ENCODE measurements around the gene MAT2B.

DNA sequence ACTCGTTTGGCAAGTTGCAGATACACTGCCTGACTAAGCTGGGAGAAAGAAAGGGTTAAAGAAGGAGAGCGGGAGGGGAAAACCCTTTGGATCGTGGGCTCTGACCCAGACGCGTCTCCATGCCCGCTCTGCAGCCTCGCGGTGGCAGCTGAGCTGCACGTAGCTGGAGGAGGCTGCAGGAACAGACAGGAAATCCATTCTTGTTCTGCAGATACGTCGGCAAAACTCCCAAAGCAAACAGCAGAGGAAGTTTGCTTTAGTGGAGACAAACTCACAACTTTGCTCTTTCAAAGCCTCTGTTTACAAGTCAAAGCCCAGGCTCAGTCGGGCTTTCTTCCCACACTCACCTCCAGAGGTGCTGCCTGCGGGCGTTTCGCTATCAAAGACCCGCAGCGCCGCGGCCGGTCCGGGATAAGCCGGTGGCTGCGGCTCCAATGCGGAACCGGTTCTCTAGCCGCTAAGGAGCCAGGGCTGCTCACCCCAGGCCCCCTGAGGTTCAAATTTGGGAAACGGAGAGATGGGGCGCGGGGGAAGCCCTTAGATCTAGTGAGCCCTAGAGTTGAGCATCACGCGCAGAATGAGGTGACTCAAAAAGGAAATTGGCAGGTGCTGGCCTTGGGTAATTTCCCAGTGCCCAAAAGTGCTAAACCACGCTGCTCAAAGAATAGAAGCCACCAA, 60.7 kb downstream of the MAT2B start:
- TF ChIP-seq EZH2 (IDR thresholded peaks at IDR 0.05; ENCODE audit: low read length) = no peak
- TF ChIP-seq, protein P1, sequence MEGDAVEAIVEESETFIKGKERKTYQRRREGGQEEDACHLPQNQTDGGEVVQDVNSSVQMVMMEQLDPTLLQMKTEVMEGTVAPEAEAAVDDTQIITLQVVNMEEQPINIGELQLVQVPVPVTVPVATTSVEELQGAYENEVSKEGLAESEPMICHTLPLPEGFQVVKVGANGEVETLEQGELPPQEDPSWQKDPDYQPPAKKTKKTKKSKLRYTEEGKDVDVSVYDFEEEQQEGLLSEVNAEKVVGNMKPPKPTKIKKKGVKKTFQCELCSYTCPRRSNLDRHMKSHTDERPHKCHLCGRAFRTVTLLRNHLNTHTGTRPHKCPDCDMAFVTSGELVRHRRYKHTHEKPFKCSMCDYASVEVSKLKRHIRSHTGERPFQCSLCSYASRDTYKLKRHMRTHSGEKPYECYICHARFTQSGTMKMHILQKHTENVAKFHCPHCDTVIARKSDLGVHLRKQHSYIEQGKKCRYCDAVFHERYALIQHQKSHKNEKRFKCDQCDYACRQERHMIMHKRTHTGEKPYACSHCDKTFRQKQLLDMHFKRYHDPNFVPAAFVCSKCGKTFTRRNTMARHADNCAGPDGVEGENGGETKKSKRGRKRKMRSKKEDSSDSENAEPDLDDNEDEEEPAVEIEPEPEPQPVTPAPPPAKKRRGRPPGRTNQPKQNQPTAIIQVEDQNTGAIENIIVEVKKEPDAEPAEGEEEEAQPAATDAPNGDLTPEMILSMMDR (optimal IDR thresholded peaks at IDR 0.05 in 1 of 3, IDR thresholded peaks at IDR 0.05 in 1 of 3, conservative IDR thresholded peaks at IDR 0.05 in 1 of 3; ENCODE audit: extremely low read depth in 1 of 3, insufficient read depth in 2 of 3, low read length in 3 of 3) = peak in 1 of 3 experiments; percentile 34
